Peyer's patch (tissue), 4 donors: ENCODE measurements around the gene GIMAP6.
"Not testable (repeated sequence)": the region's sequence is repeated elsewhere in the genome, so short reads cannot be mapped to it uniquely, and the experiment has no call there.

ENCODE experiments used
- CTCF ChIP-seq, 6 experiments: fragments of 450-650 bp in 4 of 6; fragments of 200-600 bp in 2 of 6; sonication (generic) in 1 of 6; IDR thresholded peaks; one replicate each; pipeline ENCODE4 v1.5.1; 2017 to 2019; ENCODE audit warnings: antibody characterized with exemption in 6 of 6, mild to moderate bottlenecking in 3 of 6, moderate library complexity in 1 of 6
- POLR2A ChIP-seq, 2 donors: fragments of 450-650 bp; IDR thresholded peaks; one replicate each; pipeline ENCODE4 v1.5.1; 2017; ENCODE audit warnings: antibody characterized with exemption in 2 of 2, mild to moderate bottlenecking in 2 of 2, moderate library complexity in 2 of 2

DNA sequence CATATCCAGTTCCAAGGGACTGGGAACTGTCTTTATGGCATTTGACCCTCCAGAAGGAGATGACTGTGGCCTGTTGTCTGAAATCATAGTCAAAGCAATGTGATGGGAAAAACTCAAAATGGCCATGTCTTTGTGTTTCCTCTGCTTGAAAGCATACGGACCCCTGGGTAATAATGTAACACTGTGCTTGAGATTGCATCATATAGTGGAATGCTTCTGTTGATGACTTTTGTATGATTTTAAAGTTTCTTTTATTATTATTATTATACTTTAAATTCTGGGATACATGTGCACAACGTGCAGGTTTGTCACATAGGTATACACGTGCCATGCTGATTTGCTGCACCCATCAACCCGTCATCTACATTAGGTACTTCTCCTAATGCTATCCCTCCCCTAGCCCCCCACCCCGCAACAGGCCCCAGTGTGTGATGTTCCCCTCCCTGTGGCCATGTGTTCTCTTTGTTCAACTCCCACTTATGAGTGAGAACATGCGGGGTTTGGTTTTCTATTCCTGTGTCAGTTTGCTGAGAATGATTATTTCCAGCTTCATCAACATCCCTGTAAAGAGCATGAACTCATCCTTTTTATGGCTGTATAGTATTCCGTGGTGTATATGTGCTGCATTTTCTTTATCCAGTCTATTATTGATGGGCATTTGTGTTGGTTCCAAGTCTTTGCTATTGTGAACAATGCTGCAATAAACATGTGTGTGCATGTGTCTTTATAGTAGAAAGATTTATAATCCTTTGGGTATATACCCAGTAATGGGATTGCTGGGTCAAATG, 39.8 kb upstream of the GIMAP6 start:
- not testable (repeated sequence) for TF ChIP-seq CTCF, POLR2A (IDR thresholded peaks at IDR 0.05)
